Posterior vena cava (tissue), 2 donors: ENCODE results near the gene LAMTOR4. TPM values are rescaled to one million over a fixed set of nuclear protein-coding genes. Genes with fewer than 3 reads are reported as not detected.
"Not testable (repeated sequence)": the region's sequence is repeated elsewhere in the genome, so short reads cannot be mapped to it uniquely, and the experiment has no call there.

Experiments
- DNase-seq: peaks from one replicate; pipeline ENCODE4 v3.0.0-alpha.2; 2020; ENCODE audit warnings: low spot score
- intact Hi-C, 2 donors: fragments of 100-400 bp; cut with DNase I; formaldehyde crosslinking; loops; one replicate each; pipeline versions ENCODE4 v1.14.1 to v1.14.2; 2022 to 2023
- total RNA-seq, 2 donors: library from RNA; stranded (reverse); fragmentation: NEBNext Ultra II Directional; extraction: Animal tissue kit (Norgen Biotek cat#: 25700); gene quantifications; one replicate each; pipeline ENCODE4 v1.2.1, GENCODE V29; 2021
- donor health status: DM: yes; HTN: yes; CAD: no.
- donor health status: DM: yes; HTN: yes; CAD: no.

Gene LAMTOR4
- total RNA-seq, 2 donors from 2014 or later = 72.6 to 91.6 TPM

DNA sequence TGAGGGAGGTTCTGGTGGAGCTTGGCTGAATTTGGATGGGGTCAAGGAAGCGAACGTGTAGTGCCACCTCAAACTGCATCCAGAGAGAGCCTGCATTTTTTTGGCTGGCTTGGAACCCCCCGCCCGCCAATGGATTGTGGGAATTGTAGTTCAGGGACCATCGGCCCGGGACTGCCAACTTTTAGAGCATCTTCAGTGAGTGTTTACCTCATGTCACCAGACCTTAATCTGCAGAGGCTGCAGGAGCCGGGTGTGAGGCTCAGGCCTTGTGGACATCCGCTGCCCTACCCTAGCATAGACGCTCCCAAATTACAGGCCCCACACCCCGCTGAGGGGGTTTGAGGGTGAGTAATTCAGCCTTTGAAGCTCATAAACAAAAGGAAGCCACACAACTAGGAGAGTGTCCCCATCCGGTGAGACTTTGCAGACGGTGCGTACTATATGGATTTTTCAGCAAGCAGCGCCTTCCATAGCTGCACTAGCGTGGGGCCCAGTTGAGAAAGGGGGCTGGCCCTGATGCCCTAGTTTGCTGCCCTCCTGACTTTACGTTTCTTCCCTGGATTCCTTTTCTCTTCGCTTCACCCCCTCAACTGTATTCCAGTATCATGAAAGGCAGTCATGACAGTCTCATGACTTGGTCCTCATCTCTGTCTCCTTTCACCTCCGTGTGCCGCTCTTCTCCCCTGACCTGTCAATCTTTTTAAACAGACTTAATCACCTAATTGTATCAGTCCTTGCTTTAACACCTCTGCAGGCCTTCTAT, 28.6 kb upstream of the LAMTOR4 start:
- peak; percentile 87 for DNase-seq
- intact Hi-C loops = loop anchor here in 1 of 2 donors (5.0 kb wide), 1 partner anchor 1567 kb away; no protein-coding TSS in a partner anchor

DNA sequence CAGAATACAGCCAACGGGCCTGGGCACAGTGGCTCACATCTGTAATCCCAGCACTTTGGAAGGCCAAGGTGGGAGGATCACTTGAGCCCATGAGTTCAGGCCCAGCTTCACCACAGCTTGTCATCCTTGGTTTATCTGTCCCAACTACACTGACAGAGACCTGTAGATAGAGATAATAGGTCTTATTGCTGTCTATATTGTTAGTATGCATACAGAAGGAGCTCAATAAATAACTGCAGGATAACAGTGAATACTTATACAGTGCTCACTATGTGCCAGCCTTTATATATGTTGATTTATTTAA, 28.0 kb upstream of the LAMTOR4 start:
- no peak for DNase-seq
- intact Hi-C loops = loop anchor here in 1 of 2 donors (5.0 kb wide), 1 partner anchor 1567 kb away; no protein-coding TSS in a partner anchor

DNA sequence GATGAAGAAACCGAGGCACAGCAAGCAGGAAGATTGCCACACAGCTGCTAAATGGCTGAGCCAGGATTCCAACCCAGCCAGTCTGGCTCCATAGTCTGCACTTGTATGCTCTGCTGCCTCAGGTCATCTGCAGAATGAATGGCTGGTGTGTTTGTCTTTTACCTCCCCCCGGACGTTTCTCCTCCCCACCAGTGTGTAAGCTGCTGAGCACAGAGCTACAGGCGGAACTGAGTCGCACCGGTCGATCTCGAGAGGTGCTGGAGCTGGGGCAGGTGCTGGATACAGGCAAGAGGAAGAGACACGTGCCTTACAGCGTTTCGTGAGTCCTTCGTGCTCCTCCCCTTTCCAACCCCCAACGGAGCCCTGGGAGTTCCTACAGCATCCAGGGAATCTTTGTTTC, 26.7 kb upstream of the LAMTOR4 start:
- intact Hi-C loops = loop anchor here in 1 of 2 donors (5.0 kb wide), 1 partner anchor 1565 kb away; no protein-coding TSS in a partner anchor

DNA sequence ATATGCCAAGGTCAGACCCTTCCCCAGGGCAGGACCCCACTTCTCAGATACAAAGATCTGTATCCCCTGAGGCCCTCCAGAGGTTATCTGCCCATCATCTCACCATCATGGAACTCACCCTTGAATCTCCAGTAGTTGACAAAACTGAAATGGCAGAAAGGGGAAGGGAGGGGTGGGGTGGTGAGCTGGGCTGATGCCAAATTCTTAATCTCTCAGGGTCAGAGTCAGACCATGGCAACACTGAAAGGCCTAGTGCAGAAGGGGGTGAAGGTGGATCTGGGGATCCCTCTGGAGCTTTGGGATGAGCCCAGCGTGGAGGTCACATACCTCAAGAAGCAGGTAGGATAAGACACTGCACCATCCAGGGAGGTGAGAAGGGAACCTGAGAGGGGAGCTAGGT, 26.1 kb upstream of the LAMTOR4 start:
- intact Hi-C loops = loop anchor here in 1 of 2 donors (5.0 kb wide), 1 partner anchor 1565 kb away; no protein-coding TSS in a partner anchor
- no peak for DNase-seq

More for the DNA sequence above, 26.7 kb upstream of the LAMTOR4 start:
- no peak for DNase-seq

DNA sequence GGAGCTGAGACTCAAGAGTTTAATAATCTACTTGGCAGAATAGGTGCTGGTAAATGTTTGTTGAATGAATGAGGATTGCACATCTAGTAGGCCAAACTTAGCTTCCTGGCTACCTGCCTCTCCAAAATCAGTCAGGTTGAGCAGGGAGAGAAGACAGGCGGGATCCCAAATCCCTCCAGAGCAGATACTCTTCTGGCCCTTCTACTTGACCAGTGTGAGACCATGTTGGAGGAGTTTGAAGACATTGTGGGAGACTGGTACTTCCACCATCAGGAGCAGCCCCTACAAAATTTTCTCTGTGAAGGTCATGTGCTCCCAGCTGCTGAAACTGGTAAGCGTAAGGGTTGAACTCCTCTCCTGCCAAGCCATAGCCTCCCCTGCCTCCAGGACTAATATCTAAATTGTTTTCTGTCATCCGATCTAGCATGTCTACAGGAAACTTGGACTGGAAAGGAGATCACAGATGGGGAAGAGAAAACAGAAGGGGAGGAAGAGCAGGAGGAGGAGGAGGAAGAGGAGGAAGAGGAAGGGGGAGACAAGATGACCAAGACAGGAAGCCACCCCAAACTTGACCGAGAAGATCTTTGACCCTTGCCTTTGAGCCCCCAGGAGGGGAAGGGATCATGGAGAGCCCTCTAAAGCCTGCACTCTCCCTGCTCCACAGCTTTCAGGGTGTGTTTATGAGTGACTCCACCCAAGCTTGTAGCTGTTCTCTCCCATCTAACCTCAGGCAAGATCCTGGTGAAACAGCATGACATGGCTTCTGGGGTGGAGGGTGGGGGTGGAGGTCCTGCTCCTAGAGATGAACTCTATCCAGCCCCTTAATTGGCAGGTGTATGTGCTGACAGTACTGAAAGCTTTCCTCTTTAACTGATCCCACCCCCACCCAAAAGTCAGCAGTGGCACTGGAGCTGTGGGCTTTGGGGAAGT, 24.2 kb upstream of the LAMTOR4 start:
- no peak for DNase-seq
- intact Hi-C loops = loop anchor here in 1 of 2 donors (5.0 kb wide), 1 partner anchor 1563 kb away; no protein-coding TSS in a partner anchor

DNA sequence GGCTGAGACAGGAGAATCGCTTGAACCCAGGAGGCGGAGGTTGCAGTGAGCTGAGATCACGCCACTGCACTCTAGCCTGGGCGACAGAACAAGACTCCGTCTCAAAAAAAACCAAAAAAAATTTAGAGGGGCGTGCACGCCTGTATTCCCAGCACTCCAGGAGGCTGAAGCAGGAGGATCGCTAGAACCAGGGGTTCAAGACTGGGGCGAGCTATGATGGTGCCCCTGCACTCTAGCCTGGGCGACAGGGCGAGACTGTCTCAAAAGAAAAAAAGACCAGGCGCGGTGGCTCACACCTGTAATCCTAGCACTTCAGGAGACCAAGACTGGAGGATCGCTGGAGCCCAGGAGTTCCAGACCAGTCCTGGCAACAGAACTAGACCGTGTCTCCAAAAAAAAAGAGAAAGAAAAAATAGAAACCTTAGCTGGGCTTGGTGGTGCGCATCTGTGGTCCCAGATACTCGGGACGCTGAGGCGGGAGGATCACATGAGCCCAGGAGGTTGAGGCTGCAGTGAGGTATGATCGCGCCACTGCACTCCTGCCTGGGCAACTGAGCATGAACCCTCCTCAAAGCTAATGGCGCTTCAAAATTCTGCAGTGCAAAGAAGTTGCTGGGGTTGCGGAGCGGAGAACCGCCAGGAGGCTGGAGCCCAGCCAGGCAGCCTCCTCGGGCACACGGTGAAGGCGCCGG, 22.3 kb upstream of the LAMTOR4 start:
- DNase-seq = no peak
- intact Hi-C loops = no loop called here

DNA sequence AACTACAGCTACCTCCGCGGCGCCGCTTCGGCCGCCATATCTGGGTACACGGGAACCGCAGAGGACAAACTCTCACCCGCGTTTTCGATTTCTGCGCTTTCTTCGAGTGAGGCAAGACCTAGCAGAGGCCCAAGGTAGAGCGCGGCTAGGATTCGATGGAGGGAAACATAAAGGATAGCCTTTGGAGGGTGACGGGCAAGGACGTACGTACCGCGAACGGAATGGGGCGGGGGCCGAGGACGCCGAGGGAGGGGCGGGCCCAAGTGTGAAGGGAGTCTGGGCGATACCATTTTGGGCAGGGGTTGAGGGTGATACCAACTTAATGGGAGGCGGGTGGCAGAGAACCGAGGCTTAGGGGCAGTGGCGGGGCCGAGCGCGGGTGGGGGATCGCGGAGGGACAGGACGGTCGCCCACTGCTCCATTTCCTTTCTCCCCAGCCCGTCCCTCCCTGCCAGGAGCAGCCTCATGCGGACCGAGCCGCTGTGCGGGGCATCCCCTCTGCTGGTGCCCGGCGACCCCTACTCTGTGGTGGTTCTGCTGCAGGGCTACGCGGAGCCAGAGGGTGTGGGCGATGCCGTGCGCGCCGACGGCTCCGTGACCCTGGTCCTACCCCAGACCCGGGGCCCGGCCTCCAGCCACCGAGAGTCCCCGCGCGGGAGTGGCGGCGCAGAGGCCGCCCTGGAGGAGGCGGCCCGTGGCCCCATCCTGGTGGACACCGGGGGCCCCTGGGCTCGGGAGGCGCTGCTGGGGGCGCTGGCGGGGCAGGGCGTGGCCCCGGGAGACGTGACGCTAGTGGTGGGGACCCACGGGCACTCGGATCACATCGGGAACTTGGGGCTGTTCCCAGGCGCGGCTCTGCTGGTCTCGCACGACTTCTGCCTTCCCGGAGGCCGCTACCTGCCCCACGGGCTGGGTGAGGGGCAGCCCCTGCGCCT, 21.5 kb upstream of the LAMTOR4 start, which contains the start of gene MBLAC1:
TSS of gene MBLAC1 (plus strand) at position 37 of the 935 bp plus-strand sequence. CDS start at position 466, 429 bp downstream.
- intact Hi-C loops = no loop called here
- DNase-seq = peak; percentile 95

DNA sequence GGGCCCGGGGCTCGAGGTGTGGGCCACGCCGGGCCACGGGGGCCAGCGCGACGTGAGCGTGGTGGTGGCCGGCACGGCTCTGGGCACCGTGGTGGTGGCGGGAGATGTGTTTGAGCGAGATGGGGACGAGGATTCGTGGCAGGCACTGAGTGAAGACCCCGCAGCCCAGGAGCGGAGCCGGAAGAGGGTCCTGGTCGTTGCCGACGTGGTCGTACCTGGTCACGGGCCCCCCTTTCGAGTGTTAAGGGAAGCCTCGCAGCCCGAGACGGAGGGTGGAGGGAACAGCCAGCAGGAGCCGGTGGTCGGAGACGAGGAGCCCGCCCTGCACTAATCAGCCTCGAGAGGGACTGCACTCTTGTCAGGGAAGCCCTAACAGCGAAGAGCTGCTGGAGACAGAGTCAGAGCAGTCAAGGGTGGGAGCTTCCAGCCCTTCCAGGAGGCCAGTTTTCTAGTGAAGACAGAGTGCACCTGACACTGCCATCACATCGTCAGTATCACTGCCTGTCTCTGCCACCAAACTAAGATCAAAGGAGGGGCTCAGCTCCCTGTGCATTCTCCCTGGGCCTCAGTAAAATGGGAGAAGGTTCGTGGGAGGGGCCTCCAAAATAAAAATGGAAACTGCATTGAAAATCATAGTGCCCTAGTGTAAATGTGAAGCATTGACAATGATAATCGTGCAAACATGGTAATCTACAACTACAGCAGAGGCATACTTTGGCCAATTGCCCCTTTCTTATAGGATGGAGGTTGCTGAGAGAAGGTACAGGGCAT, 20.7 kb upstream of the LAMTOR4 start:
- peak; percentile 83 for DNase-seq

DNA sequence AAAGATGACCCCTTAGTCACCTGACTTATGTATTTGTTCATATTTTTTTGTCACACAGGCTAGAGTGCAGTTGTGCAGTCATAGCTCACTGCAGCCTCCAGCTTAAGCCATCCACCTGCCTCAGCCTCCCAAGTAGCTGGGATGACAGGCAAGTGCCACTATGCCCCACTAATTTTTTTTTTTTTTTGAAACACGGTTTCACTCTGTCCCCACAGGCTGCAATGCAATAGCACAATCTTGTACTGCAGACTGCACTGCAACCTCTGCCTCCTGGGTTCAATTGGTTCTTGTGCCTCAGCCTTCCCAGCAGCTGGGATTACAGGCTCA, 20.1 kb upstream of the LAMTOR4 start:
- intact Hi-C loops = no loop called here
- DNase-seq = no peak

More for the DNA sequence above, 20.7 kb upstream of the LAMTOR4 start:
- intact Hi-C loops = no loop called here

DNA sequence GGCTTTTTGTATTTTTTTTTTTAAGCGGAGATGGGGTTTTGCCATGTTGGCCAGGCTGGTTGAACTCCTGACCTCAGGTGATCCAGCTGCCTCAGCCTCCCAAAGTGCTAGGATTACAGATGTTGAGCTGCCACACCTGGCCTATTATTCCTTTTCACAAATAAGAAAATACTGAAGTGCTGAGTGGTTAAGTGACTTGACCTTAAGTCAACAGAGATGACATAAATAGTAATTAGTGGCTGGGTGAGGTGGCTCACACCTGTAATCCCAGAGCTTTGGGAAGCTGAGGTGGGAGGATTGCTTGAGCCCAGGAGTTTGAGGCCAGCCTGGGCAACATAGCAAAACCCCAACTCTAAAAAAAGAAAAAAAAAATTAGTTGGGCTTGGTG, 18.5 kb upstream of the LAMTOR4 start:
- intact Hi-C loops = loop anchor here in 1 of 2 donors (5.0 kb wide), 1 partner anchor 92 kb away; no protein-coding TSS in a partner anchor
- DNase-seq = not testable (repeated sequence)

DNA sequence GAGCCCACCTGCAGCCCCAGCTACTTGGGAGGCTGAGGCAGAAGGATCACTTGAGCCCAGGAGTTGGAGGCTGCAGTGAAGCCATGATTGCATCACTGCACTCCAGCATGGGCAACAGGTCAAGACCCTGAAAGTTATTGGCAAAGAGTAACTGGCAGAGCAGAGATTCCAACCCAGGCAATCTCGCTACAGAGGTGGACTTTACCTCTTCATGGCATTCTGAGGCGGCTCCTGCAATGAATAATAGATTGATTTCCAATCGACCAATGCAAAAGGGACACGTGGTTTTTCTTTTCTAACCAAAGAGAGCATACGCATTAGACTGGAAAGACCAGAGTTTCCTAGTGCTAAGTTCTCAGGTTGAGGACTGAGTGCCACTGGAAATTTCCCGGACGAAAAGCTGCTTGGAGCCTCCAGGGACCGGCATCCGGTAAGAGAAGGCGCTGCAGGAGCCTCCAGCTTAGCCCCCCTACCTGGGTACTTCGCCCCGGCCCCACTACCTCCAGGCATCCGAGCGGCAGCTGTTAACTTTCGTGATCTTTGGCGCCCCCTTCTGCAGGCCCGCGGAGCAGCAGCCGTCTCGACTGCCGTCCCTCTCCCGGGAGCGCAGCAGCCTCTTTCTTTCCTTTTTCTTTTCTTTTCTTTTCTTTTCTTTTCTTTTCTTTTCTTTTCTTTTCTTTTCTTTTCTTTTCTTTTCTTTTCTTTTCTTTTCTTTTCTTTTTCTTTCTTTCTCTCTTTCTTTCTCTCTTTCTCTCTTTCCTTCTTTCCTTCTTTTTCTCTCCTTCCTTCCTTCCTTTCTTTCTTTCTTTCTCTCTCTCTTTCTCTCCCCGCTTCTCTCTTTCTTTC, 17.9 kb upstream of the LAMTOR4 start:
- peak; percentile 95 for DNase-seq
- intact Hi-C loops = loop anchor here in 1 of 2 donors (5.0 kb wide), 1 partner anchor 91 kb away; no protein-coding TSS in a partner anchor

DNA sequence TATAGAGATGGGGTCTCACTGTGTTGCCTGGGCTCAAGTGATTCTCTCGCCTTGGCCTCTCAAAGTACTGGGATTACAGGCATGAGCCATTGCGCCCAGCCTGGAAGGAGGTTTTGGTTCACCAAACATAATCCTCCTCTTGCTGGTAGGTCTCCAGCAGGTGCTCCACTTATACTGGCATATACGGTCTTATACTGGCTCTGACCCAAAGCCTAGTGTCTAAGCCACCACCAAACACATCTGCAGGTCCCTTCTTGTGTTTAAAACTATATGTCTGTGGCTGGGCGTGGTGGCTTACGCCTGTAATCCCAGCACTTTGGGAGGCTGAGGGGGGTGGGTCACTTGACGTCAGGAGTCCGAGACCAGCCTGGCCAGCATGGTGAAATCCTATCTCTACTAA, 16.6 kb upstream of the LAMTOR4 start:
- no peak for DNase-seq
- intact Hi-C loops = loop anchor here in 1 of 2 donors (5.0 kb wide), 1 partner anchor 90 kb away; no protein-coding TSS in a partner anchor

DNA sequence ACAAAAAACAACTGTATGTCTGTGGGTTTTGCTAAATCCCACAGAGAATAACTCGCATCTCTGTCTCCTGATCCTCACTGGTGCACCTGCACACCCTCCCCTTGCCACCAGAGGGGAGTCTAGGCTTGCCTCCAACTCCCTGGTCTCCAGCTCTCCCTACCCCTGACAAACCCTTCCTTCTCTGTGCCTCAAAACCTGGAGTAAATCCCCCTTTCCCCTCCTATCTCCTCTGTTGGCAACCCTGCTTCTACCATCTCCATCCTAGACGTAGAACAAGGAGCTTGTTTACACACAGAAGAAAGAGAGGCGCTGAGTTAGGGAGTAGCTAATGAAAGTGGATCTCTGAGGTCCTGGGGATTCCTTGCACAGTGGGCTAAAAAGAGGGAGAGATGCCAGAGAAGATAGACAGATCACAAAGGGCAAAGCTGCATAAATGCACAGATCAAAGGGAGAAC, 16.0 kb upstream of the LAMTOR4 start:
- intact Hi-C loops = loop anchor here in 1 of 2 donors (5.0 kb wide), 1 partner anchor 90 kb away; no protein-coding TSS in a partner anchor
- DNase-seq = no peak

DNA sequence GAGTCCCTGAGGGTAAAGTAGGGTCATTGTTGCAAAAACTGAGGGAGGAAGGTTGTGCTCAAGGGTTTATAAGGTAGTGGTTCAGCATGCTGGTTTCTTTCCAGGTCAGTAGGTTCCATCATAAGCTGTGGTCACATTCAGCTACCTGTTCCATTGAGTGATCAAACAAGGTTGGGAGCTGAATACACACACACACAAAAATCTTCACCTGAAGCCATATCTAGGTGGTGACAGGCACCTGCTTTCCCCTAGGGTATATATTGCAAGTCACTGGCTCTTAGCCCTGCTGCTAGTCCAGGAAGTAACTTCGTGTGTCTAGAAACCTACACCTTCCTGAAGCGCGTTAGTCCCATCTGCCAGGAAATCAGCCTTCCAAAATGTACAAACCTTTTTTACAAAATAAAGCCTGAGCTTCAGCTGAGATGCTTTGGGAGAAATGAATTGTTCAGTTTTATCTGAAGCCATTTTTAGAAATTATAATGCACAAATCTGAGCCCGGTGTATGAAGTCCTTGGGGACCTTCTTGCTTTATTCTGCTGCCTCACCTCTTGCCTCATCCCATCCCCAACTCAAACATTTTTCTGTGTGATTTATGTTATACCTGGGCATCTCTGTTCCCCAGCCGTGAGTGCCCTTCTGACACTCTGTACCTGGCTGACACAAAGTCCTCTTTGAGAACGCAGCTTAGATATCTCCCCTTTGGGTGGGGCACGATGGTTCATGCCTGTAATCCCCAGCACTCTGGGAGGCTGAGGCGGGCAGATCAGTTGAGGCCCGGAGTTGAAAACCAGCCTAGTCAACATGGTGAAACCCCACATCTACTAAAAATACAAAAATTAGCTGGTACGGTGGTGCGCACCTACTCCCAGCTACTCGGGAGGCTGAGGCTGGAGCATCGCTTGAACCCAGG, 10.6 kb upstream of the LAMTOR4 start:
- intact Hi-C loops = no loop called here
- no peak for DNase-seq

DNA sequence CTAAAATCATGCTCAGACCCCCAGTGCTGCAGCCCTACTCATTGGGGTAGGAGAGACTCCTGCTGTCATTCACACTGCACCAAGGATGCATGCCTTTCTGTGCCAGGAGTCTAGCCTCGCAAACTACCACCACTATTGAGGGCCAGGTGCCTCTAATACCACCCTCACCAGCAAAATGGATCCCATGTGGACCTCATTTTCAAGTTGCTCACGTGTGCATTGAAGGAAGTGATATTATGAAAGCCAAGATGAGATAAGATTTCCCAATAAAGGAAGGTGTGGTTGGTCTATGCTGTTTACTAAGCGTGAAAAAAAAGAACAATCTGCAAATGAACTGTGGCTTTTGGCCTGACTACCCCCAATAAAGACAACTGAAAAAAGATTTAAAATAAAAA, 7.2 kb upstream of the LAMTOR4 start:
- no peak for DNase-seq
- intact Hi-C loops = no loop called here
